HuH-7.5 (cell line): Measurements from ENCODE around the gene AP2B1.
"Not testable (repeated sequence)": the region's sequence is repeated elsewhere in the genome, so short reads cannot be mapped to it uniquely, and the experiment has no call there.

ENCODE experiments used
- DNase-seq: peaks from one replicate; pipeline ENCODE4 v3.0.0; 2011; ENCODE audit warnings: low spot score

AP2B1 gene

DNA sequence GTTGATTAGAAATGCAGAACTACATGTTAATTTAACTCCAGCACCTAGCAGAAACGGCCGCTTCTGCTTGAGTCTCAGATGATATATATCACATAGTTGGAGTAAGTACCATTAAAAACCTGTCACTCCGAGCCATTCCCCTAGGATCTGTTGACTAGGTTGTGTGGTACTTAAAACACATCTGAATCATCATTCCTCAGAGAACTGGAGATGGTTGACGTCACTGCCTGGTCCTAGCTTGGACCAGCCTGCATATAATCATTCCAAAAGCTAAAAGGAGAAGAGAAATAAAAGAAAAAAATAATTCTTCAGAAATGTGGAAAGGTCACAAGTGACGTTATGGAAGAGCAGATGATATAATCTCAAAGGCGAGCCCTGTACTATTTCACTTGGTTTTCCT is 113.0 kb downstream of the AP2B1 start:
- DNase-seq = no peak

DNA sequence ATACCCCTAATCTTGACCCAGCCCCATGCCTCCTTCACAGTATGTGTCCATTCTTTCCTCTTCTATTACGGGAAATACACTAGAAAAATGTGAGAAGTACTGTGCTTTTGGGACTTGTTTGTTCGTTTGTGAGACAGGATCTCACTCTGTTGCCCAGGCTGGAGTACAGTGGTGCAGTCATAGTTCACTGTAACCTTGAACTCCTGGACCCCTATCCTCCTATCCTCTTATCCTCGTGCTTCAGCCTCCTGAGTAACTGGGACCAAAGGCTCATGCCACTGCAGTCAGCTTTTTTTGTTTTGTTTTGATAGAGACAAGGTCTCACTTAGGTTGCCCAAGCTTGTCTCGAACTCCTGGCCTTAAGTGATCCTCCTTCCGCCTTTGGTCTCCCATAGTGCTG is 114.4 kb downstream of the AP2B1 start:
- DNase-seq = no peak

DNA sequence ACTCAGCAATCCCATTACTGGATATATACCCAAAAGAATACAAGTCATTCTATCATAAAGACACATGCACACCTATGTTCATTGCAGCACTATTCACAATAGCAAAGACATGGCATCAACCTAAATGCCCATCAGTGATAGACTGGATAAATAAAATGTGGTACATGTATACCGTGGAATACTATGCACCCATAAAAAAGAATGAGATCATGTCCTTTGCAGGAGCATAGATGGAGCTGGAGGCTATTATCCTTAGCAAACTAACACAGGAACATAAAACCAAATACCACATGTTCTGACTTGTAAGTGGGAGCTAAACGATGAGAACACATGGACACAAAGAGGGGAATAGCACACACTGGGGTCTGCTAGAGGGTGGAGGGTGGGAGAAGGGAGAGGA is 116.2 kb downstream of the AP2B1 start:
- not testable (repeated sequence) for DNase-seq

DNA sequence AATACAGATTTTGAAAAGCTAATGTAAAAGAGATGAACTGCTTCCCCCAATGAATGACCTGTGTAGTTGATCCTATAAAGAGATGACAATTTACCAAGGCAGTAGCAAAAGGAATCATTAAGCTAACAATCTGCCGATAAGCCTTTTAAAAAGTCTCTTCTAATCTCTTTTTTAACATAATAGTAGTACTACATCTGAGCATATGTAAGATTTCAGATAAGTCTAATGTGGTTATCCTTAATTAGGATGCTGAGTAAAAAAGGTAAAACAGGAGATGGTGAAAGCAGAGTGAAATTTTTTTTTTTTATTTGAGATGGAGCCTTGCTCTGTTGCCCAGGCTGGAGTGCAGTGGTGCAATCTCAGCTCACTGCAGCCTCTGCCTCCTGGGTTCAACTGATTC is 118.1 kb downstream of the AP2B1 start:
- DNase-seq = no peak

DNA sequence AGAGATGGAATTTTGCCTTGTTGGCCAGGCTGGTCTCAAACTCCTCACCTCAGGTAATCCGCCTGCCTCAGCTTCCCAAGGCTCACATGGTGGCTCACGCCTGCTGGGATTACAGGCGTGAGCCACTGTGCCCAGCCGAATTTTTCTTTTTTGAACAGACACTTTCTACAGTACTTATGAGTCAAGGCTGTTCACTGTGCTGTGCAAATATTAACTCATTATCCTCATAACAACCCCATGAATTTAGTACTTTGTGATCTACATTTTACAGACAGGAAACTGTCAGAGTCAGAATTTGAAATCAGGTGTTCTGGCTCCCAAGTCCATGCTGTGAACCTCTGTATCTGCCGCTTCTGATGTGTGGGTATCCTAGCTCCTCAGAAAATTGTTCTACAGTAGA is 118.6 kb downstream of the AP2B1 start:
- no peak for DNase-seq

DNA sequence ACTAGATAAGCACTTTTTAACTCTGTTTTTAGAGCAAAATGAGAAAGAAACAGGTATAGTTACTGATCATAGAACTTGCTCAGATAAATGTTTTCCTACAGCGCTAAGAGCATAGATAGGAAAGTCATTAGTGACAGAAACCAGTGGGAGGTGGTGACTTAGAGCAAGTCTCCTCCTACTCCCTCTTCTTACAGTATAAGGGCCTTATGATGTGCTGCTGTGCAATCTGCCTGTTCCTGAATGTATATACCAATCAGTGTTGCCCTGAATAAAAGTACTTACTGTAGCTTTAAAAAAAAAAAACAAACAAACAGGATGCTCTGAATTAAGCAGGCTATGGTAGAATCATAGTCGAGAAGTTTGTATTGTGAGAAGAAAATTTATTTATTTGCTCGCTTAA is 121.0 kb downstream of the AP2B1 start:
- DNase-seq = no peak

DNA sequence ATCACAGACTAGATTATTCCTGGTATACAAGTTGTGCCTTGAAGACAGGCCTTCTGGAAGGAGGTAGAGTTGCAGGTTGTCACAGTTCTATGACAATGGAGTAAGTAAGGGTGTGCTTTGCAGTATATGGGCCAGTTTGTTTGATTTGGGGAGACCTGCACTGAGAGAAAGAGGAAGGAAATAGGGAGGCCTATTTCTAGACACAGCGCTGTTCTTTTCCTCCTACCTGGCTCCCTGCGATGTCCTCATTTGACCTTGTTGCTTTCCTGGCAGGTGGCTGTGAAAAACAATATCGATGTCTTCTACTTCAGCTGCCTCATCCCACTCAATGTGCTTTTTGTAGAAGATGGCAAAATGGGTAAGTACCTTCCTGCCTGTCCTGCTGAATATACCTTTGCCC is 121.8 kb downstream of the AP2B1 start:
- no peak for DNase-seq

DNA sequence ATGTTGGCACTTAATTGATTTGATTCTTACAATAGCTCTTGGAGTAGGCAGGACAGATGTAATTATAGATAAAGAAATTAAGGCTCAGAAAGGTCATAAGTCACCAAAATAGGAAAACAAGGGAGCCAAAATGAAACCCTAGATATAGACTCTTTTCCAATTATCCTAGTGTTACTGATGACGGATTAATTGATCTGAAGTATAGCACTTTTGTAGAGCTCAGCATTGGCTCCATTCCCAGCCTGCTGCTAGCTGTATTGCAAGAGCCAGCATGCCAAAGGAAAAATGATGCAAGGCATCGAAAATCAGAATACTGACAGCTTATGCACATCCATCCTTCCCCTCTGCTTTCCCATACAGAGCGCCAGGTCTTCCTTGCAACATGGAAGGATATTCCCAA is 122.8 kb downstream of the AP2B1 start:
- no peak for DNase-seq

DNA sequence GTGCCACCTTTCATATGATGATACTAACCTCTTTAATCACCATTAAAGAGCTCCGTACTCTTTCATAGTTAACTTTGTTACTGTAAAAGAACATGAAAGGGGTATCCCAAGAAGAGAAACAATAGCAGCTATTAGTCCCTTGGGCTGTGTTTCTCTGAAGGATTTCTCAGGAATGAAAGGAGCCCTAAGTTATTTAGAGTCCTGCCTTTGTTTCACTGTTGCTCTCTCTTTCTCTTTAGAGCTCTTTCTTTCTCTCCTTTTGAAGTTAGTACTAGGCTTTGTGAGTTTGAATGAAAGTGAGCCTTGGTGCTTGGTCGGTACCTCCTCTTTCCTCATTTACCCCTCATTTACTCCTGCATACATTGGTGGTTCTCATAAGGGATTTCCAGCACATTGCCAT is 123.8 kb downstream of the AP2B1 start:
- DNase-seq = no peak

DNA sequence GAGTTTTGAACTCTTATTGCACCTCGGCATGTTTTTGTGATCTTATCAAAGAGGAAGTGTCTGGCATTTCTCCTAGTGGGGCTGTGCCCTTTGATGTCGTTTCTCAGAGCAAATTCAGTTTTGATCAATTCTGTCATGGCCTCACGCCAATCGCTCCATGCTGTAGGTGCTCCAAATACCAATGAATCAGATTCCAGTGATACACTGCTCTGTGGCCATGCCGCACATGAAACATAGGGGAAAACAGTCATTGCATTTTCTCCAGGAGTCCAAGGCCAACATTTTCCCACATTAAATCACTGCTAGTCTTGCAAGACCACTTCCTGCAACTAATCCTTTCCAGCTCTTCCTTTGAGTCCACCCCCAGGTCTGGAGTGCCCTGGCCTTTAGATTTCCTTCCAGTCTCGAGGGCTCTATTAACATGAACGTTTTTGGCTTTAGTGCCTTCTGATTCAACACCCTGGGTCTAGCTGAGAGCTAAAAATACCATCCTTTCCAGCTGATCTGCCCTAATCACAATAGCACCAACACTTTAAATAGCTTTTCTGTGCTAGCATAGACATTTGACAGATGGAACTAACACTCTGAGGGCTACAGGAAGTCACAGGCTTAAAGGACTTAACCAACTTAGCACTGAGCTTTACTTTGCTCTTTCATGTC is 126.1 kb downstream of the AP2B1 start:
- DNase-seq = no peak

DNA sequence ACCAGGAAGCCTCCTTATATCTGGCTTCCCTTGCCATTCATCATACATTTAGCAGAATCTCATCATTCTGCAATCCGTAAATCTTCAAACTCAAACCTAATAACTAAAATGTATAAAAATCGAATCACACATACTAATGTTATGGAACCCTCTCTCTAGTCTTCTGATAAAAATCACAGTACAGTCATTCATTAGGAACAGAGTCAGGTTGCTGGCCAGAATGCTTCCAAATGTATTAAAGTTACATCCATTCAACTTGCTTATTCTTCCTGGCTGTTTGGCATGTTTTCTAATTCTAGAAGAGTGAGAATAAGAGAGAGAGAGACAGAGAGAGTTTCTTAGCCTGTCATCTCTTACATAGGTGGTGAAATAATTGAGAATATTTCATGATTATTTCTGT is 127.9 kb downstream of the AP2B1 start:
- DNase-seq = no peak

DNA sequence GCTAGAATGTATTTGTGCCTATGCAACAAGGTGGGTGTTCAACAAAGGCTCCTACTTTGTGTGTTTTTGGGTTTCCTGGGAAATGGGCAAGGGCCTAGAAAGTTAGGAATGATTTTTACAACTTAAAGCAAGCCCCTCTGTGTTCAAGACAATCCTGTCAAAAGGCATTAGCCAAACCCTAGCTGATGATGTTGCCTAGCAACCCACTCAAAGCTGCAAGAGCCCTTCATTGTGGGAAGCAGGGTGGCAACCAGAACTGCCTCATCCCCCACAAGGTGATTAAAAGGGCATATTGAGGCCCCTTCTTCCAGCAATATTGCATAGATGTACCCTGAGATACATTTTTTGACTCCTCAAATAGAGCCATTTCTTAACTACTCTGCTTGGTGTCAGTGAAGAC is 128.3 kb downstream of the AP2B1 start:
- DNase-seq = no peak

DNA sequence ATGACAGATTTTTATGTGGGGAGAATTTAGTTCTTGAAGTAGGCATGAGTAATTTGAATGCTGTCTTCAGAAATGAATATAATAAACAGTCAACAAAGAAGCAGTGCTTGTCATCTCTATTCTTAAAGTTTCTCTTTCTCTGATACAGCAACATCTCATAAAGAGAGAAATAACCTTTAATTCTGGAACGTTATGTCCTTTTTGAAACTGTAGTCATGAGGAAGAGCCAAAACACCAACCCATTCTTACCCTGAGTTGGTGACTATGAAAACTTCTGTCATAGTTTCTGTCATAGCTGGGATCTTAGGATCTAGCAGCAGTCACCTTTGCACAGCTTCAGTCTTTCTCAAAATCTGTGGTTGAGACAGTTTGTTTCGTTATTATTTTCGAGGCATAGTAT is 129.1 kb downstream of the AP2B1 start:
- DNase-seq = no peak

DNA sequence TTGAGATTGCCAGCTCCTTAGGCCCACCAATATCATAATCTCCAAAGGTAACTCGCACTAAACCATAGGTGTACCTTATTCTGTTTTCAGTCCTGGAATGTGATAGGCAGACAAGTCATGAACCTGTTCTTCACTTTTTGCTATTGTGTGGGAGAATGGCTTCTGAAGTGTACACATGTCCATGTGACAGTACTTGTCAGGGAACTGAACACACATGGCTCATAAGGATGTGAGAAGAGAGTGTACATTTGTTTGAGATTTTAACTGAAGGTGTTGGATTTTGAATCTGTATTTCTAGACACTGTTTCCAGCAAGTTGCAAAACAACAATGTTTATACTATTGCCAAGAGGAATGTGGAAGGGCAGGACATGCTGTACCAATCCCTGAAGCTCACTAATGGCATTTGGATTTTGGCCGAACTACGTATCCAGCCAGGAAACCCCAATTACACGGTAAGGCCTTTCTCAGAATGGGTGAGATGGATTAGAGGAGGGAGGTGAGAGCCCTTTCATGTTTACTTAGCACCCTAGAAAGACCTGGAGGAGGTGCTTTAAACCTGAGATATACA is 129.9 kb downstream of the AP2B1 start:
- no peak for DNase-seq

DNA sequence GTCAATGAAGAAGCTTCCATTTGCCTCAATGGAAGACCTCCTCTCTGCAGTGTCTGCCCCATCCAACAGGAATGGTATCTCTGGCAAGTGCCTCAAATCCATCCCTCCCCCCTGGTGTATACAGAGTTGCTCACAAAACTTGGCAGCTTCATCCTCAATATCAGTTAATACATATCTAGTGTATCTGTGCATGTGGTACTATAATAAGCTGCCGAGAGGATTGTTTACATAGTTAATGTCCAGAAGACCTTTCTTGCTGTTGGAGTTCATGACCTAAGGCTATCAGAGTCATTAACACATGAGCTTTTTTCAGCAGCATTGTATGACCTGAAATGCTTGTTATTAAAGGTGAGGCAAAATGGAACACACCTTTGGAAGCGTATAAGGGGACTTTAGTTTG is 130.4 kb downstream of the AP2B1 start:
- no peak for DNase-seq

DNA sequence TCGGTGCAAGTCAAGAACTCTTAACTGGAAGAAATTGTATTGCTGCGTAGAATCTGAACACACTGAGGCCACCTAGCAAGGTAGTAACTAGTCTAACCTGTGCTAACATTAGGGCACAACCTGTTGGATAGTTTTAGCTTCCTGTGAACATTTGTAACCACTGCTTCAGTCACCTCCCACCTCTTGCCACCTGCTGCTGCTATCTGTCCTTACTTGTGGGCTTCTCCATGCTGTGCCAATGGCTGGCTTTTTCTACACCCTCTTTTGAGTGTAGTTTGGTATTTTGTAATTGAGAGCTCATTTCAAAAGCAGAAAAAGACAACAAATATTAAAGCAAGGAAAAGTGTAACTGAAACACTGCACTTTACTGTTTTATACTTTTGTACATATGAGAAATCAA is 136.6 kb downstream of the AP2B1 start:
- DNase-seq = no peak

DNA sequence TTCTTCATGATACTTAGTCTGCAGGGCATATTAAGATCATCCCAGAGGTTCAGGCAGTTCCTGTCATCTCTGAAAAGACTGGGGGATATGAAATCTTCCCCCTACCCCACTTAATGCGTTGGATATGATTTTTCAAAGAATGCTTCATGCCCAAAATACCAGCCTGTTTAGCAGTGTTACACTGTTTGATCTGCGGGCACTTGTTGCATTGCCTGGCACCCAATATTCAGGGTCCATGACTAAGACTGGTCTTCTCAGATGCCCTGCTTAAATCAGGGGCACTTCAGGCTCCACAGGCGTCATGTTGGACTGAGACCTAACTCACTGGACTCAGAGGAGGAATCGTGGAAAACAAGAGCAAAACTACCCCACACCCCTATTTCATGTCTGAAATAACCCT is 137.9 kb downstream of the AP2B1 start:
- no peak for DNase-seq

DNA sequence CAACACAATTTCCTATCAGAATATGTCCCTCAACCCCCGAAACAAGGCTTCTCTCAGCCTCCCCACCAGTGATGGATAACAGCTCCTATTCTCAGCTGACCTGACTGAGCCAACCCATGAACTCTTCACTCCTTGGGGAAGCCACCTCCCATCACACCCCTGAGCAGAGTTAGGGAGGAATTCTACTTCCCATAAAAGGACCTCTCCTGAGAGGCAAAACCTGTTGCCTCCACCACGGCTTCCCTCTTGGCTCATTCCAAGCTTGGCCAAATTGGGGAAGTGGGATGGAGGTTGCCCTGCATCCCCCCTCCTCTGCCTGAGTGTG is 138.6 kb downstream of the AP2B1 start:
- no peak for DNase-seq

DNA sequence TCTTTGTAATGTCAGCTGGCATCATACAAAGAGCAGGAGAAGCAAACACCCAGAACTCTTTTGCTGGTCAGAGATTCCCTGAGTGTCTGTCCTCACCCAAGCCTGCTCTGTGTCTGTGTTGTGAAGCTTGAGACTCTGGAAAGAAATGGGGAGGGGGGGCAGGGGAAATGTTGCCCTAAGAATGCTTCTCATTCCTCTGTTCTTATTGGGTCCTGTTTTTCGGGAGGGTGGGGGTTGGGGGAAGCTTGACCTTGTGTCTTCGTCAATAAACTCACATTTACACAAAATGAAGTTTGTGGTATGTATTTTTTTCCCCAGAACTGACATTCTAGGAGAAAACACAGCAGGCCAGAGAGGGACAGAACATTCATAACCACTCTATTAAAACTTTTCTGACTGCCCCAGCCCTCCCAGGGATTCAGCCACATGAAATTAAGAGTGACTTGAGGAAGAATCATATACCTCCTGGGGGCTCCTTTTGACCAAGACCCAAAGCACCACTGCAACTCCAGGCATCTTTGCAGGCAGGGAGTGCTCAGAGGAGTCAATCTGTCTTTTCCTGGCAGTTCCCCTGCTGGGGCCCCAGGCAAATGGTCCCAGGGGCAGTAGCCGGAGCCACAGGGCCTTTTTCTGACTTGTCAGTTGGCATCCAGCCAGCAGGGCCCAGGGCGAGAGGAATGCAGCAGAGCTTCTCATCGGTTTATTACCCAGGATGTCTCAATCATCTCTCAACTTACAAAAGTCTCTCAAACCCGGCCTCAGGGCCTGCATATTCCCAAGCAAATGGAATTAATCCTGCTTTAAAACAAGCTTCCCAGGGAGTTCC is 139.2 kb downstream of the AP2B1 start:
- peak; percentile 89 for DNase-seq

DNA sequence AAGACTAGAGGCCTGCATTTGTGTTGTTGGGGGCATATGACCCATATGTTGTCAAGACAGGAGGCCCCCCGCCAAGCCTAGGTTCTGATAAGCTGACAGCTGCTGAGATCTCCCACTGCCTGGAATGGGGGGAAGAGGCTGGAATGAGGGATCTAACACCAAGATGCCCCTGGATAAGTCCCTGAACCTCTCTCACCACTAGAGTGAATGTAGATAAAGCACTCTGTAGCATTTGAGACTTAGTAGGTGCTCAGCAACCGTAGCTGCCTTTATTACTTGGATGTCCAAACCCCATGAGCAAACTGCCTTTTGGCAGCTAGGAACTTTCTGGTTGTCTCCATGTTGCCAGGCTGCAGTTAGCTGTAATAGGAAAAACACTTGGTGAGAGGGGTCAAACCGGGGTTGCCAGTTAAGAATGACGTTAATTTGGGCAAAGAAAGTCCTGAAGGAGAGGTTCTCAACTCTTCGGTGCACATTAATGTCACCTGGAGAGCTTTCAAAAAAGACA is 139.9 kb downstream of the AP2B1 start:
- no peak for DNase-seq

DNA sequence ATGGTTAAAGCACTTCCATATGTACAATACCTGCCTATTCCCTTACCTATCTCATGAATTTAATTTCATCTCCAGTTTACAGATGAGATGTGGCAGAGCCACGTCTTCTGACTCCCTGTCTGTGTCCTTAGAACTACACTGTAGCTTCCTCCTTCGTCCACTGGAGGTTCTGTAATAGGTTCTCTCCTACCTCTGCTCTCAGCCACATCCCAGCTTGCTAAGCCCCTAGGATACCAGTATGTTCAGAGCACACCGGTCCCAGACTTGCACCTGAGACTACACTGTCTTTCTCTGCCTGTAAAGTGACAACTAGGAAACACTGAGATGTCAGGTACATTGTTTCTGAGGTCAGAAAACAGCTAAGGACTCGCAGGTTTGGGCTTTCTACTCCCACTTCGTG is 140.5 kb downstream of the AP2B1 start:
- DNase-seq = no peak

DNA sequence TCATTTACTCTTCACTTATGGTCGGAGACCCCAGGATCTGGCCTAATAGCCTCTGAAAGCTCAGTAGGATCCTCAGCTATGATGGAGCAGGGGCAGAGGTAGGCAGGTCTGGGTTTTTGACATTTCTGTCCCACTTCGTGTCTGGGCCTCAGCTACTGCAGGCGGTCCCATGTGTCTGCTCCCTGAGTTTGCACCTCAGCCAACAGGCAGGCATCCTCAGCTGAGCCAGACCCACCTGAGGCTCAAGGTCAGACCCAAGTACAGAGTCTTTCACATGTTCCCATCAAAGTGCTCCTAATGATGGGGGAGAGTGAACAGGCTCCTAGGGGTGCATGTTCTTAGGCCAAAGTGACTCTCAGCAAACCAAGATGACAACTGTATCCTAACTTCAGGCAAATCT is 141.4 kb downstream of the AP2B1 start:
- DNase-seq = no peak

DNA sequence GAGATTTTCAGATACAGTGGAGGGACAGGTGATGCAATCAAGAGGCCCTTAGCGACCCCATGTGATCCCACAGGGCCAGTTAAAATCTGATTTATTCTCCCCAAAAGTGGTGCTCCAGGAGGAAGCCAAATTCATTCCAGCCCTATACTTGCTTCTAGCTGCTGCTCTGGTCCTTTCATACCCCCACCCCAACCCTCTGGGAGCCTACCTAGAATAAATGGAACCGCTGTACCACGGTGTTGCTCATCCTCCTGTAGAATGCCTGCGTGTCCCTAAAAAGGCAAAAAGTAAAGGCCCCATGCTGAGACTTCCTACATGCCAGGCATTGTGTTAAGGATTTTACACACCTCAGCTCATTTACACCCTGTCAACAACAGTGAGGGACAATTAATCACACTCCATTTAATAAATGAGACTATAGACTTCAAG is 142.3 kb downstream of the AP2B1 start:
- DNase-seq = no peak
